ENCODE measurements around the gene ADORA1.

ADORA1 gene

GRCh38 chr1:203121186-203122015 lies 6.1 kb upstream of the ADORA1 start:
- DNase-seq (ENCODE audit: low spot score) = no peak

GRCh38 chr1:203122159-203122558 lies 5.4 kb upstream of the ADORA1 start:
- no peak for DNase-seq (ENCODE audit: low spot score)

GRCh38 chr1:203124011-203124410 lies 3.5 kb upstream of the ADORA1 start:
- no peak for DNase-seq (ENCODE audit: low spot score)

- DNase-seq (ENCODE audit: low spot score) = no peak
Observed at GRCh38 chr1:203124546-203125317, 2.8 kb upstream of the ADORA1 start.

GRCh38 chr1:203126151-203126865 lies 1.2 kb upstream of the ADORA1 start:
- DNase-seq (ENCODE audit: low spot score) = peak; percentile 9

- DNase-seq (ENCODE audit: low spot score) = no peak
Observed at GRCh38 chr1:203126866-203127665, 460 bp upstream of the ADORA1 start.

GRCh38 chr1:203128431-203128715 lies 847 bp downstream of the ADORA1 start:
- DNase-seq (ENCODE audit: low spot score) = no peak

- DNase-seq (ENCODE audit: low spot score) = no peak
Observed at GRCh38 chr1:203128716-203129500, 1.4 kb downstream of the ADORA1 start.

- DNase-seq (ENCODE audit: low spot score) = no peak
Observed at GRCh38 chr1:203129501-203130231, 2.1 kb downstream of the ADORA1 start.

- DNase-seq (ENCODE audit: low spot score) = no peak
Observed at GRCh38 chr1:203130358-203130985, 2.9 kb downstream of the ADORA1 start.

GRCh38 chr1:203131548-203132200 lies 4.1 kb downstream of the ADORA1 start:
- DNase-seq (ENCODE audit: low spot score) = no peak

- DNase-seq (ENCODE audit: low spot score) = no peak
Observed at GRCh38 chr1:203133970-203134725, 6.6 kb downstream of the ADORA1 start.

- no peak for DNase-seq (ENCODE audit: low spot score)
Observed at GRCh38 chr1:203135636-203136305, 8.2 kb downstream of the ADORA1 start.

GRCh38 chr1:203136409-203137042 lies 9.0 kb downstream of the ADORA1 start:
- no peak for DNase-seq (ENCODE audit: low spot score)

GRCh38 chr1:203137324-203137723 lies 9.8 kb downstream of the ADORA1 start:
- no peak for DNase-seq (ENCODE audit: low spot score)

- DNase-seq (ENCODE audit: low spot score) = no peak
Observed at GRCh38 chr1:203138066-203138465, 10.5 kb downstream of the ADORA1 start.

GRCh38 chr1:203139976-203140475 lies 12.5 kb downstream of the ADORA1 start:
- DNase-seq (ENCODE audit: low spot score) = no peak

Data from LoVo (cell line).